GM19193 (cell line): ENCODE data around the gene HOXA3.

Experiments
- POLR2A ChIP-seq: IDR thresholded peaks from 4 replicates; pipeline ENCODE4 v1.6.1; 2011; ENCODE audit not compliant: insufficient read depth, insufficient read length; ENCODE audit errors: extremely low read depth

HOXA3 gene

DNA sequence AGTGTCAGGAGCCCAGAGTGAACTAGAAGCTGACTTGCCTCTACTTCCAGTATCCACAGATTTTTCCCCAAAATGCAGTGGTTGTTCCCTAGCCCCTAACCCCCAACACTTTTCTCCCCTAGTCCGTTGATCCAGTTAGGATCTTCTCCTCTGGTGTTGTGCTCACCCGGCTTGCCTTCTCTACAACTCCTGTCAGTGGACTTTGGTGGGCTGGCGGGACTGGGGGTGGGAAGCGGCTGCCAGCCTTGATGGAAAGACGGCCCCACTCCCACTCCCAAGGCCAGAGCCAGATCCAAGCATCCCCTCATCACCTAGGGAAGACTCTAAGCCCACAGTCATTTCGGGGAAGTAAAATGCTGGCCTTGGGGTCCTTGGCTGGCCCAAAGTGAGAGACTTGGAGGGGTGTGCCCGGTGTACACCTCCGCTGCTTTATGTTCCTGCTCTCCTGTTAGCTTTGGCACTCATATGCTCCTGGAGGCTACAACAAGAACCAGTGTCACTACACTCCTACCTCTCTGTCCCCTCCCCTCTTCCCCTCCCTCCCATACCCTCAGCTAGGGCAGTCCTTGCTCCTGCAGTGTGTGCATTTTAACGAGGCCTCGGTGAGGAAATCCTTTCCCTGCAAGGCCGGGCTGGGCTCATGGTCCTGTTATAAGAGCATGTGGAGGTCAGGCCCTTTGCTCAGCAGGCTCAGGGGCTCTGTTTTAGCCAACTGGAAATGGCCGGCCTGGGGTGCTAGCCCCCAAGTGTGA lies 22.7 kb upstream of the HOXA3 start:
- TF ChIP-seq POLR2A, result no peak

GRCh38 chr7:27173956-27174873 lies 21.8 kb upstream of the HOXA3 start, which contains the start of gene HOXA10:
HOXA10 (minus strand) TSS chr7:27174320; CDS start chr7:27174306, 14 bp downstream.
- TF ChIP-seq POLR2A, result no peak

DNA sequence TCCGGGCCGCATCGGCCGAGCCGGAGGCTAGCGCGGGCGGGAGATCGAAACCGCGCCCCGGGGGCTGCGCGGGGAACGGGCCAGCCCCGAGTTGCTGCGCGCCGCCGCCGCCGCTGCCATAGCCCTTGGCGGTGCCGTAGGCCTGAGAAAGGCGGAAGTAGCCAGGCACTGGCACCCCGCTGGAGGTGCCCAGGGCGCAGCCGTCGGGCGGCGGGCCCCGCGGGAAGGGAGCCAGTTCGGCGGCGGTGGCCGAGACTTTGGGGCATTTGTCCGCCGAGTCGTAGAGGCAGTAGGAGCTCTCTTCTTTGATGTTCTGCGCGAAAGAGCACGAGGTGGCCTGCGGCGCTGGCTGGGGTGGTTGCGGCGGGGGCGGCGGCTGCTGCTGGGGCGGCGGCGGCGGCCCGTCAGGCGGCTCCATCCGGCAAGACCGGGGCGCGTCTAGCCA lies 21.1 kb upstream of the HOXA3 start:
- TF ChIP-seq POLR2A, result no peak

DNA sequence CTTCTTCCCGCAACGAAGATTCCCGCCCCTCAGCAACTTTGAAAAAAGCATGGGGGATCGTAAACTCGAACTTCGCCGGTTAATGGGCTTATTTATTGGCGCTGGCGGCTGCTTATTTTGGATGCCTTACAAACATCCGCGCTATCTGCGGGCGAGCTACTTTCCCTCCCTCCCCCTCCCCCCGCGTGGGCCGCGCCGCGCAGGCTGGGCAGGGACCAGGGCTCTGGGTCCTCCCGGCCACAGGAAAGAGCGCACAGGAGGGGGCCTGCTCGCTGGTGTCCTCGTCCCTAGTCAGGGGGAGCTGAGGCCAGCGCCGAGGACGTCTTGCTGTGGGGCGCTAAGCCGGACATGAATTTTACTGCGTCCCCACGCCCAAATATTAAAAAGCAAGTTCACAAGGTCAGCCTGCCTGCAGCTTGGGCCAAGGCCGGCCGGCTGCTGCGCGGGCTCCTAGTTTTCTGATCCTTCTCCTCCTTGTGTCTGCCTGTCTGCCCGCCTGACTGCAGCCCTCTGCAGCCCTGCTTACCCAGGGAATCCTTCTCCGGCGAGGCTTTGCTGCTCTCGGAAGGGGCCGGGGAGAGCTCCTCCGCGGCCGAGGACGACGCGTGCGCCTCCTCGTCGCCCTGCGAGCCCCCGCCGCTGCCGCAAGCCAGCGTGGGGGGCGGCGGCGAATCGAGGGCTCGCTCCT lies 20.6 kb upstream of the HOXA3 start:
- no peak for TF ChIP-seq POLR2A

GRCh38 chr7:27172315-27172774 lies 20.0 kb upstream of the HOXA3 start:
- TF ChIP-seq POLR2A, result no peak

DNA sequence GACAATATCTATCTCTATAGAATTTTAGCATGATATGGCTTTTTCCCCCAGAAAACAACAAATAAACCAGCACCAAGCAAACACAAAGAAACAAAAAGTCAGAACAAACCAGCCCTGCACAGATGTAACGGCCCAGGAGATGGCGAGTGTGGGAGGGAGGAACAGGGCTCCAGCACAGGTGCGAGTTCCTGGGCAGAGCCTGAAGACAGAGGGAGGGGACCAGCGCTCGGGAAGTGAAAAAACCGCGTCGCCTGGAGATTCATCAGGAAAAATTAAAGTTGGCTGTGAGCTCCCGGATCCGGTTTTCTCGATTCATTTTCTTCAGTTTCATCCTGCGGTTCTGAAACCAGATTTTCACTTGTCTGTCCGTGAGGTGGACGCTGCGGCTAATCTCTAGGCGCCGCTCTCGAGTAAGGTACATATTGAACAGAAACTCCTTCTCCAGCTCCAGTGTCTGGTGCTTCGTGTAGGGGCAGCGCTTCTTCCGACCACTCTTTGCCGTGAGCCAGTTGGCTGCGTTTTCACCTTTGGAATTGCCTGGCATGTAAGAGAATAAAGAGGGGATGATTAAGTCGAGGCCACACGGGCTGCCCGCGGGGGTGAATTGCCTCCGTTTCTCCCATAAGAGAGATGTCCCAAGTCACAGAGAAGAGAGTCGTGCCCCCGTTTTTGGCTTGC lies 19.4 kb upstream of the HOXA3 start:
- no peak for TF ChIP-seq POLR2A

GRCh38 chr7:27171325-27171636 lies 18.9 kb upstream of the HOXA3 start:
- TF ChIP-seq POLR2A, result no peak

DNA sequence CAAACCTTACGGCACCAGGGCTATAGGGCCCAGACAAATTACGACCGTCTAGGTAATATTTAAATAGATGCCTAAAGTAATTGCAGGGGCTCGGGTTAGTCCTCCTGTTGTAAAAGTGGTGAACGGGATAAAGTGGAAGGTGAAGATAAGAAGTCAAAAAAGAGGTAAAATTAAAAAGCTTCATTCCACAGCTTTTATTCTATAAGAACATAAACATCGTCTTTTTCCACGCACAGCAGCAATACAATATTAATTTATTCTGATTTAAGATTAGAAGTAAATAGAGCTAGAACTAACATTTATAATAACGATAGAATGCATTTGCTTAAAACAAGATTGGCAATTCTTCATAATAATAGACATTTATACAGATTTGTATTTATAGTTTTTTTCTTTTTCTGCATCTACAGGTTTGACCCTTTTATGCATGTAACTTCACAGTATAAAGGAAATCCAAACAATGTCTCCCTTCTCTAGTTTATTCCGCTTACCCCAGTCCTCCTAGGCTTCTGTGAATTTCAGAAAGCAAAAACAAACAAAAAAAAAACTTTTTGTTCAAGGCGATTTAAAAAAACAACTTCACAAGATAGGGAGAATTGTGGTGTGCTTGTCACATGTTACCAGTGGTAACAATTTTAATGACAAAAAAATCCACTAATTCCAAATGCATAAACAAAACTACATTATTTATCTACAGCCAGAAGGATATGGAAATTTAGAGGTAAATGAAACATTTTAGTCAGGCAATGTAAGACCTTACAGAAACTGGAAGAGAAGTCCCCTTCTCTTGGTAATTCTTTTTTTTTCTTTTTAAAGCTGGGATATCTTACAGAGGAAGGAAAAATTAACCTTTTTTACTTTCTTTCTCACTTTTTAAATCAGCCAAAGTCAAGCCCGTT lies 18.3 kb upstream of the HOXA3 start:
- TF ChIP-seq POLR2A, result no peak

DNA sequence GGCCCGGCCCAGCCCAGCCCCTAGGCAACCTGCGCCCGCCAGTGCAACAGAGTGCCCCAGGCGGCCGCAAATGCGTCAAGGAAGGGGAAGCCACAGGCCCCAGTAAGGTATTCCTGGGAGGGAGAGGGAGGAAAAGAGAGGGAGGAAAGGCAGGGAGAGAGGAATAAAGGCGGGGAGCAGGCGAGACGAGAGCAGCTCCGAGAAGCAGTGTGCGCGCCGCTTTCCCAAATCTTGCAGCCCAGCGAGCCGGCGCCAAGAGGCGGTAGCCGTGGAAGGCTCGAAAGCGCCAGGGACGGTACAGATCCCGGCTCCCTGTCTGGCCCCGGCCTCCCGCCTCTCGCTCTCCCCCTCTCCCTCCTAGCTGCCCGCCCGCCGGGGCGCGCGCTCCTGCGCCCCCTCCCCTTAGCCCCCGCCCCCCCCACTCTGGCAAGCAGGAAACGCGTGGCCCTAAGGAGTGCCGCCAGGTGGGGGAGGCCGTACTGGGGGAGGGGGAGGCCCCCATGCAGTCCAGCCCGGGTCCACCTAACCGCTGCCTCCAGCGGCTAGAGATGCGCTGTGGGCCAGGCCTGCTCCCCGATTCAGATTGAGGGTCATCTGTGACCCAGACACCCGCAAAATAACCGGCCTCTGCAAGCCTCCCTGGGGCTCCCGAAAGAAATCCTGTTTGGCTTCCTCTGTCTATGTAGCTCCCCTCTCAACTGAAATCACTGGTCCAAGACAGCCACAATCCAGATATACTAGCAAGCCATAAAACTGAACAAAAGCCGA lies 17.5 kb upstream of the HOXA3 start:
- TF ChIP-seq POLR2A, result no peak

DNA sequence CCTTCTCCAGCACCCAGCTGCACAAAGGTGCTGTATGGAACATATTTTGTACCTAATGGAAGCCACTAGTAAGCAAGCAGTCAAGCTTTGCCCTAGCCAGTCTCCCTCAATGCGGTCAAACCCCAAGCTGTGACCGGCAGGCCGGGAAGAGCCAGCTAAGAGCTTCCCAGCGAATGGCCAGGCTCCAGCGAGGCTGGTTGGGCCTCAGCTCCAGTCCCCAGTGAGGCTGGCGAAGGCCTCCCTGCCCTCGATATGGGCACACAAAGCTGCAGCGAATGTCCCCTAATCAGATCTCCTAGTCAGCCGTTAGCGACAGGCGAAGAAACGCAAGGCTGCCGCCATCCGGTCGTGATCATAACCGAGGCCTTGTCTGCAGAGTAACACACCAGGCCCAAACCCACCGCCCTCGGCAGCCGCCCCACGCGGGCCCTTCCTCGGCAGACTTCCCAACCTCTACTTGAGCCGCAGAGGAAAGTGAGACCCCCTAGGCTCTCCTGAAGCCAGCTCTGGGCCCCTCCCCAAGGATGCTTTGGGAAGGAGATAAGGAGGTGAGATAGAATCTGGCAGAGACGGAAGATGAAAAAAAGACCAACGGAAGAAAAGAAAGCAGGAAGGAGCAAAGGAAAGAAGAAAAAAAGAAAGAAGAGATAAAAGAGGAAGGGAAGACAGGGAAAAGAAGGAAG lies 16.0 kb upstream of the HOXA3 start:
- TF ChIP-seq POLR2A, result no peak

- TF ChIP-seq POLR2A, result no peak
These were observed 15.5 kb upstream of the HOXA3 start for GRCh38 chr7:27167916-27168264.
